ENCODE data around the gene ARHGAP25. TPM values are rescaled to one million over a fixed set of nuclear protein-coding genes. Genes with fewer than 3 reads are reported as not detected.

ARHGAP25 gene
- total RNA-seq, 1 donor from 2014 or later = 1.1 TPM

DNA sequence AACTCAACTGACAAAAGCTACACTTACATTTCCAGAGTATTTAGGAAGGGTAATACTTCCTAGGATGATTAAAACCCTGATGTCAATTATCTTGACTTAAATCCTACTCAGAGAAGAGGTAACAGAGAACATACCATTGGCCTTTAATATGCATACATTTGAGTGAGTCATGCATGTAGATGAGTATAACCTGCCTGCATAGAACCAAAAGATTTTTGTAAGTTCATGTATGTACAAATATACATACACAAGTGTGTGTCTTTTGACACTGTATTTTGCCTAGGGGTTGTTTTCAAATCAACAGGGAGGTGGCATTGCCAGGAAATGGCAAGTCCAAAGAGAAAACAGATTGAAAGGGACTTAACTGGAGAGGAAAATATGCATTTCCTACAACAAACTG lies 130.5 kb downstream of the ARHGAP25 start:
- peaks cover 8% of the 10 kb centered on the region for H3K27me3 Mint-ChIP-seq
- TF ChIP-seq, protein P1, sequence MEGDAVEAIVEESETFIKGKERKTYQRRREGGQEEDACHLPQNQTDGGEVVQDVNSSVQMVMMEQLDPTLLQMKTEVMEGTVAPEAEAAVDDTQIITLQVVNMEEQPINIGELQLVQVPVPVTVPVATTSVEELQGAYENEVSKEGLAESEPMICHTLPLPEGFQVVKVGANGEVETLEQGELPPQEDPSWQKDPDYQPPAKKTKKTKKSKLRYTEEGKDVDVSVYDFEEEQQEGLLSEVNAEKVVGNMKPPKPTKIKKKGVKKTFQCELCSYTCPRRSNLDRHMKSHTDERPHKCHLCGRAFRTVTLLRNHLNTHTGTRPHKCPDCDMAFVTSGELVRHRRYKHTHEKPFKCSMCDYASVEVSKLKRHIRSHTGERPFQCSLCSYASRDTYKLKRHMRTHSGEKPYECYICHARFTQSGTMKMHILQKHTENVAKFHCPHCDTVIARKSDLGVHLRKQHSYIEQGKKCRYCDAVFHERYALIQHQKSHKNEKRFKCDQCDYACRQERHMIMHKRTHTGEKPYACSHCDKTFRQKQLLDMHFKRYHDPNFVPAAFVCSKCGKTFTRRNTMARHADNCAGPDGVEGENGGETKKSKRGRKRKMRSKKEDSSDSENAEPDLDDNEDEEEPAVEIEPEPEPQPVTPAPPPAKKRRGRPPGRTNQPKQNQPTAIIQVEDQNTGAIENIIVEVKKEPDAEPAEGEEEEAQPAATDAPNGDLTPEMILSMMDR (conservative IDR thresholded peaks at IDR 0.05) = no peak
- peaks cover 6% of the 10 kb centered on the region for H3K4me1 Mint-ChIP-seq (ENCODE audit: unreplicated experiment)
- no peak for DNase-seq (ENCODE audit: extremely low spot score, unreplicated experiment)
- H3K4me3 Mint-ChIP-seq = no peak overlapping the region
- H3K9me3 Mint-ChIP-seq = no peaks in the 10 kb centered on the region
- no peak overlapping the region for H3K27ac Mint-ChIP-seq
- no peaks in the 10 kb centered on the region for H3K36me3 Mint-ChIP-seq

- Mint-ChIP-seq H3K9me3 (no peaks in the 10 kb centered on the region), H3K27me3 (no peaks in the 10 kb centered on the region), H3K4me3 (no peak overlapping the region), H3K4me1 (ENCODE audit: unreplicated experiment) (no peaks in the 10 kb centered on the region), H3K27ac (no peak overlapping the region), H3K36me3 (no peaks in the 10 kb centered on the region)
- TF ChIP-seq, protein P1 (conservative IDR thresholded peaks at IDR 0.05) = no peak
- no peak for DNase-seq (ENCODE audit: extremely low spot score, unreplicated experiment)
Measured at GRCh38 chr2:68870215-68870614, 135.6 kb downstream of the ARHGAP25 start.

GRCh38 chr2:68871159-68871764 lies 136.7 kb downstream of the ARHGAP25 start, which contains the start of gene BMP10:
Gene BMP10, minus strand, starts transcription at chr2:68871397. Its CDS starts 39 bp downstream, at chr2:68871358.
- H3K36me3 Mint-ChIP-seq = no peaks in the 10 kb centered on the region

More at GRCh38 chr2:68871159-68871764, 136.7 kb downstream of the ARHGAP25 start, which contains the start of gene BMP10:
- Mint-ChIP-seq H3K9me3 (no peaks in the 10 kb centered on the region), H3K4me1 (ENCODE audit: unreplicated experiment) (no peaks in the 10 kb centered on the region), H3K27ac (no peak within 1 kb of the TSS), H3K27me3 (no peaks in the 10 kb centered on the region), H3K4me3 (no peak within 1 kb of the TSS)
- TF ChIP-seq, protein P1 (conservative IDR thresholded peaks at IDR 0.05) = no peak
- no peak for DNase-seq (ENCODE audit: extremely low spot score, unreplicated experiment)

Other genes with a start within 250 kb of the ARHGAP25 start
- gene PROKR1, start 91.2 kb upstream of the ARHGAP25 start, total RNA-seq (ENCODE audit: low replicate concordance) = 0.10 and 0.41 TPM in 2 replicates
- gene BMP10, start 136.6 kb downstream of the ARHGAP25 start, total RNA-seq (ENCODE audit: low replicate concordance) = 0.36 TPM in 1 of 2 replicates, not detected in the other
- gene GKN2, start 218.1 kb downstream of the ARHGAP25 start, total RNA-seq (ENCODE audit: low replicate concordance) = 0.92 TPM in 1 of 2 replicates, not detected in the other
- 0.36 and 1.7 TPM in 2 replicates for gene GKN1, start 239.8 kb downstream of the ARHGAP25 start, total RNA-seq (ENCODE audit: low replicate concordance)